Upper lobe of left lung (tissue), 6 donors: ENCODE results near the gene PLIN5. TPM values are rescaled to one million over a fixed set of nuclear protein-coding genes. Genes with fewer than 3 reads are reported as not detected.
A peak's percentile ranks its signal among the peaks of the same experiment; 100 is the strongest.

ENCODE experiments used
- ATAC-seq, 2 donors: fragments of 200-7000 bp; cut with Tn5 transposase; one replicate each; pipeline ENCODE4 v1.9.1; 2022; ENCODE audit warnings: mild to moderate bottlenecking in 2 of 2, moderate library complexity in 2 of 2; ENCODE audit not compliant: low FRiP score in 2 of 2
- DNase-seq, 2 donors: peaks; one replicate each; pipeline ENCODE4 v3.0.0-alpha.2; 2019 to 2020
- H3K27ac ChIP-seq, 4 donors: fragments of 200-600 bp; sonication (generic); one replicate each; pipeline ENCODE4 v1.5.1; 2016 to 2019
- H3K27me3 ChIP-seq, 4 donors: fragments of 200-600 bp; sonication (generic); one replicate each; pipeline ENCODE4 v1.5.1; 2017 to 2019
- H3K36me3 ChIP-seq, 4 donors: fragments of 200-600 bp; sonication (generic); one replicate each; pipeline ENCODE4 v1.5.1; 2016 to 2019
- H3K4me1 ChIP-seq, 4 donors: fragments of 200-600 bp; sonication (generic); one replicate each; pipeline ENCODE4 v1.5.1; 2018 to 2019
- H3K4me3 ChIP-seq, 4 donors: fragments of 200-600 bp; sonication (generic); one replicate each; pipeline ENCODE4 v1.5.1; 2017 to 2019; ENCODE audit warnings: mild to moderate bottlenecking in 2 of 4, moderate library complexity in 1 of 4
- H3K9me3 ChIP-seq, 4 donors: fragments of 200-600 bp; sonication (generic); one replicate each; pipeline ENCODE4 v1.5.1; 2018 to 2019
- EP300 ChIP-seq, 4 donors: sonication (generic); formaldehyde crosslinking; IDR thresholded peaks; one replicate each; pipeline ENCODE4 v1.5.1; 2017; ENCODE audit warnings: antibody characterized with exemption in 4 of 4, control low read depth in 2 of 4
- POLR2A ChIP-seq, 4 donors: fragments of 450-650 bp; IDR thresholded peaks; one replicate each; pipeline ENCODE4 v1.5.1; 2016 to 2017; ENCODE audit warnings: antibody characterized with exemption in 4 of 4, mild to moderate bottlenecking in 2 of 4
- POLR2AphosphoS5 ChIP-seq, 2 donors: sonication (generic); formaldehyde crosslinking; IDR thresholded peaks; one replicate each; pipeline ENCODE4 v1.5.1; 2017; ENCODE audit warnings: antibody characterized with exemption in 2 of 2
- WGBS, 2 donors: methylation state at CpG; one replicate each; pipeline ENCODE4 v1.1.5; 2017 to 2018; 5-methylcytosine and 5-hydroxymethylcytosine counted together
- total RNA-seq, 6 donors: library from RNA; depleted of rRNA in 4 of 6; stranded (reverse); fragments of >200 nt in 4 of 6; gene quantifications; one replicate each; pipeline versions ENCODE4 v1.1.0 to v1.2.1, GENCODE V29; 2016 to 2021
- TF ChIP-seq, protein P1 (sequence below), 6 experiments: fragments of 450-650 bp in 4 of 6; fragments of 200-600 bp in 2 of 6; sonication (generic) in 2 of 6; IDR thresholded peaks; one replicate each; pipeline ENCODE4 v1.5.1; 2016 to 2019; ENCODE audit warnings: antibody characterized with exemption in 6 of 6
- donor health status: DM: no; HTN: no; CAD: no; lungs with moderate emphysema.
- donor health status: DM: no; HTN: yes; CAD: no; lungs with severe emphysema.

The PLIN5 gene
- total RNA-seq, 6 donors from 2014 or later = 13.5 to 97.4 (median 23.0) TPM

DNA sequence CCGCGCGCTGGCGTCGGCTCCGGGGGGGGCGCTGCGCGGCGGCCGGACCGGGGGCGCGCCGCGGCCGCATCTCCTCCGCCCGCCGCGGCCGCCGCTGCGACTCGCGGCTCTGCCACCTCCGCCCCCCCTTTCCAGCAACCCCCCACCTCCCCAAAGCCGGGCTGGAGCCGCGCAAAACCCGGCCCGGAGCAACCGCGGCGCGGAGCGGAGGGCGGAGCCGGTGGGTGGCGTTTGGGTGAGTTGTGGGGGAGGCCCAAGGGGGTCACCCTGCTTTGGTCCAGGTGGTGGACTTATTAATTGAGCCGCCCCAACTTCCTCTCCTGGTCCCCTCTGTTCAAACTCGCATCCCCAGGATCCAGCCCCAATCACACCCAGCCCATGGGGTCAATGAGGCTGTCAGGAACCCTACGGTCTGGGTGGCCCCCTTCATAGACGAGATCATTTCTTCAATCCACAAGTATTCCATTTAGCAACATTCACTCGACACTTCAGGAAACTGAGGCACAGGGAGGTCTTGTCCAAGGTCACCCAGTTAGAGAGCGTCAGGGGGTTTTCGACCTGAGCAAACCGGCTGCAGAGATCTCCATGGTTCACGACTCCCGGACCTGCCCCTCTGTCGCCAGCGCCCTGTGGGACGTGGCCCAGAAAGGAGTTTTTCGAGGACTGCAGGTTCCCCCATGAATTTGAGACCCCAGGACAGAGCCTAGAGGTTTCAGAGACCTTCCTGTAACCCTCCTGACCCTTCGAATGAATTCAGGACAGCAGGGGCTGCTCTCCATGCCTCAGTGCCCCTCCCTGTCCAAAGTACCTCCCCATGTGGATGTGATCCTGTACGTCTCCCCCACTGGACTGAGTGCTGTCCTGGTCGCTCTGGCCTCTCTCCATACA is 46.9 kb upstream of the PLIN5 start:
- peak in 1 of 2 donors; percentile 82 for DNase-seq
- no peak for ATAC-seq
- Histone ChIP-seq H3K9me3 (no peaks in the 10 kb centered on the region), H3K4me1 (peaks cover 15 to 30% (median 16%) of the 10 kb centered on the region in 4 donors), H3K27me3 (peaks cover 0 to 55% (median 37%) of the 10 kb centered on the region in 4 donors), H3K36me3 (no peaks in the 10 kb centered on the region), H3K27ac (no peak overlapping the region), H3K4me3 (peak overlapping the region in 1 of 4 donors; percentile 11)
- 18 to 23% methylated on average over 25 to 27 of the region's 57 CpGs for WGBS, 2 donors
- TF ChIP-seq POLR2AphosphoS5 (IDR thresholded peaks at IDR 0.05) = no peak
- TF ChIP-seq, protein P1, sequence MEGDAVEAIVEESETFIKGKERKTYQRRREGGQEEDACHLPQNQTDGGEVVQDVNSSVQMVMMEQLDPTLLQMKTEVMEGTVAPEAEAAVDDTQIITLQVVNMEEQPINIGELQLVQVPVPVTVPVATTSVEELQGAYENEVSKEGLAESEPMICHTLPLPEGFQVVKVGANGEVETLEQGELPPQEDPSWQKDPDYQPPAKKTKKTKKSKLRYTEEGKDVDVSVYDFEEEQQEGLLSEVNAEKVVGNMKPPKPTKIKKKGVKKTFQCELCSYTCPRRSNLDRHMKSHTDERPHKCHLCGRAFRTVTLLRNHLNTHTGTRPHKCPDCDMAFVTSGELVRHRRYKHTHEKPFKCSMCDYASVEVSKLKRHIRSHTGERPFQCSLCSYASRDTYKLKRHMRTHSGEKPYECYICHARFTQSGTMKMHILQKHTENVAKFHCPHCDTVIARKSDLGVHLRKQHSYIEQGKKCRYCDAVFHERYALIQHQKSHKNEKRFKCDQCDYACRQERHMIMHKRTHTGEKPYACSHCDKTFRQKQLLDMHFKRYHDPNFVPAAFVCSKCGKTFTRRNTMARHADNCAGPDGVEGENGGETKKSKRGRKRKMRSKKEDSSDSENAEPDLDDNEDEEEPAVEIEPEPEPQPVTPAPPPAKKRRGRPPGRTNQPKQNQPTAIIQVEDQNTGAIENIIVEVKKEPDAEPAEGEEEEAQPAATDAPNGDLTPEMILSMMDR (IDR thresholded peaks at IDR 0.05) = no peak
- no peak for TF ChIP-seq POLR2A (IDR thresholded peaks at IDR 0.05)
- TF ChIP-seq EP300 (IDR thresholded peaks at IDR 0.05) = no peak

DNA sequence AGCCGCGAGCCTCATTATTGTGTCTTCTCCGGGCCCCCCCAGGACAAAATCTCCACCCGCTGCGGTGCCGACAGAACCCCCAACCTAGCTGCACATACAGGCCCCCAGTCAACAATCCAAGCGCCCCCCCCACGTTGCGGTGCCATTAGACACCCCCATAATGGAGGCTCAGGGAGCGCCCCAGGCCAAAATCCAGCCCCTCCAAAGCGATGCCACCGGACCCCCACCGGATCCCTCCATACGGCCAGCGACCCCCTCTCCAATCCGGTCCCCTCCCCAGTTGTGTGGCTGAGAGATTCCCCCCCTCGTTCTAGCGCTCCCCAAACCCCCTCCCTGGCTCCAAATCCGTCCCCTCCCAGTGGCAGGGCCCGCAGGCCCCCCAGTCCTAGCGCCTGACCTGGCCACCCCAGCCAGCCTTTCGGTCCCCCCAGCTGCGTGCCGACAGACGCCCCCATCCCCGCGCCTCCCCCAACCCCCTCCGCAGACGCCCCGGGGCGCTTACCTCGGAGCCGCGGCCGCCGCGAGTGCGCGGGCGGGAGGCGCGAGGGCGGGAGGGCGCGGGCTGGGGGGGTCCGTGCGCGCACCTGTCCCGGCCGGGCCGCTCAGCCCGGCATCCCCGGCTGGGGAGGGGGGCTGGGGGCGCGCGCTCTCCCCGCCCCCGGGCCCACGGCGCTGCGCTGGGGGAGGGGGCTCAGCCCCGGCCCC is 46.1 kb upstream of the PLIN5 start:
- TF ChIP-seq POLR2A (IDR thresholded peaks at IDR 0.05) (no peak), POLR2AphosphoS5 (IDR thresholded peaks at IDR 0.05) (no peak), EP300 (IDR thresholded peaks at IDR 0.05) (no peak)
- TF ChIP-seq, protein P1 (IDR thresholded peaks at IDR 0.05) = no peak
- no peaks in the 10 kb centered on the region for H3K36me3 ChIP-seq
- H3K4me1 ChIP-seq = peaks cover 15 to 30% (median 16%) of the 10 kb centered on the region in 4 donors
- ATAC-seq = no peak
- peak overlapping the region in 3 of 4 donors; percentile 11 to 20 (median 15) for H3K4me3 ChIP-seq
- H3K27me3 ChIP-seq = peaks cover 0 to 55% (median 36%) of the 10 kb centered on the region in 4 donors
- H3K27ac ChIP-seq = no peak overlapping the region
- 1% methylated on average over 11 of the region's 62 CpGs; no CpG with 5 or more reads in 1 of the 2 donors for WGBS, 2 donors
- peak in 1 of 2 donors; percentile 64 for DNase-seq
- H3K9me3 ChIP-seq = no peaks in the 10 kb centered on the region

DNA sequence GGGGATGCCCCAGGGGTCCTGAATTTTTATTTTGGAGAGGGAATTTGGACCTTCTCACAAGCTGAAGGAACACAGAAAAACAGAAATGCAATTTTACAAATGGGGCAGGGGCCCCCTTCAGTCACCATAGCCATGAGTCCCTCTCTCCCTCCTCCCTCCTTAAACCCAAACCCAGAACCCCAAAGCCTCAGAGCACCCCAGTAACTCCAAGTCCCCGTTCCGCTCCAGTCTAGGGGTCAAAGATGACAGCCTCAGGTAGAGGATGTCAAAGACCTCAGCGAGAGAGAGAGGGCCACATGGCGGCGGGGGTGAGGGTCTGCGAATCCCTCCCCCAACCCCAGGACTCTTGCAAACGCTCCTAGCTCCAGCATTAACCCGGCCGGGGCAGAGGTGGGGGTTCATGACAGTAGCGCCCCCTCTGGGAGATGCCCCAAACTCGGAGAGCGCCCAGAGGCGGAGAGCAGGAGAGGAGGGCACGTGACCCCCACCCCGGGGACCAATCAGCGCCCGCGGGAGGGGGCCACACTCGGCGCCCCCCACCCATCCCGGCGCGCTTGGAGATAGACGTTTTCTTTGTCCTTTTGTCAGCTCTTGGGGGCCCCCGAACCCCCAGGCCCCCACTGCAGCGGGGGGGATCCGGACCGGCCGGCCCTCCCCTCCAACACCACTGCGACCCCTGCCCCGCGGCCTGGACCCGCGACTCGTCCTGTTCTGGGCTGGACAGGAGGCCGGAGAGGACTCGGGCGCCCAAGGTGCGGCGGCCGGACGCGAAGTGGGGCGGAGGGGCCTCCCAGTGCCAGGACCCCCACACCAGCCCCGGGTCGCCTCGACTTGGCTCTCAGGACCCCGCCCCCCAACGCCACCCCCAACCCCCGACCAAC is 45.2 kb upstream of the PLIN5 start:
- WGBS, 2 donors = 8 to 16% methylated on average over 13 to 44 of the region's 50 CpGs
- TF ChIP-seq, protein P1 (IDR thresholded peaks at IDR 0.05) = no peak
- no peak overlapping the region for H3K4me3 ChIP-seq
- peaks cover 15 to 36% (median 17%) of the 10 kb centered on the region in 4 donors for H3K4me1 ChIP-seq
- DNase-seq (peak in 1 of 2 donors; percentile 75), ATAC-seq (no peak)
- peaks cover 0 to 46% (median 33%) of the 10 kb centered on the region in 4 donors for H3K27me3 ChIP-seq
- no peaks in the 10 kb centered on the region for H3K36me3 ChIP-seq
- H3K9me3 ChIP-seq = no peaks in the 10 kb centered on the region
- no peak overlapping the region for H3K27ac ChIP-seq

DNA sequence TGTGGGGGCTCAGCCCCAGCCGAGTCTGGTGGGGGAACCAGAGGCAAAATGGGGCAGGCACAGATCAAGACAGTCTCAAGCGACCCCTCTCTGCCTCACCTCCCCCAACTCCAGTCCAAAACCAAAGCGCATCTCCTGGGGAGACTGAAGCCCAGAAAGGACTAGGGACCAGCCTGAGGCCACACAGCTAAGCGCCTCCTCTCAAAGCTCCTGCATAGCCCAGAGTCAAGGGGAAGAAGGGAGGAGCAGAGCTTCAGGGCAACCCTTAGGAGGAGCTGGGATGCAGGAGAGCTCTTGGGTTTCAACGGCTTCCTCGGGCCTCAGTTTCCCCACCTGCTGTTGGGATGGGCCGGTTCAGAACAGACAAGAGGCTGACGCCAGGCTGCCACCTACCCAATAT is 44.4 kb upstream of the PLIN5 start:
- TF ChIP-seq, protein P1 (IDR thresholded peaks at IDR 0.05) = no peak
- TF ChIP-seq EP300 (IDR thresholded peaks at IDR 0.05) (no peak), POLR2A (IDR thresholded peaks at IDR 0.05) (no peak), POLR2AphosphoS5 (IDR thresholded peaks at IDR 0.05) (no peak)
- H3K36me3 ChIP-seq = no peaks in the 10 kb centered on the region
- WGBS, 2 donors = 71 to 78% methylated on average over 8 of the region's 8 CpGs
- DNase-seq = no peak
- peaks cover 14 to 38% (median 18%) of the 10 kb centered on the region in 4 donors for H3K4me1 ChIP-seq
- H3K27me3 ChIP-seq = peaks cover 0 to 38% (median 27%) of the 10 kb centered on the region in 4 donors
- ATAC-seq = no peak
- H3K9me3 ChIP-seq = no peaks in the 10 kb centered on the region
- H3K4me3 ChIP-seq = no peak overlapping the region
- H3K27ac ChIP-seq = no peak overlapping the region
